Activated CD4-positive, alpha-beta memory T cell treated with anti-CD3 and anti-CD28 coated beads for 36 hours (primary cell): ENCODE data around the gene ENTPD8. TPM values are rescaled to one million over a fixed set of nuclear protein-coding genes. Genes with fewer than 3 reads are reported as not detected.

Source experiments
- CTCF ChIA-PET: fragments of 350-600 bp; sonication (Branson Sonifier 250); formaldehyde crosslinking; loops from one replicate; lab custom pipeline; 2021; ENCODE audit warnings: antibody characterized with exemption, inconsistent platforms; lab: Charles Lee
- POLR2A ChIA-PET: fragments of 350-600 bp; sonication (Branson Sonifier 250); formaldehyde crosslinking; loops from one replicate; lab custom pipeline; 2021; ENCODE audit warnings: antibody characterized with exemption; lab: Charles Lee
- DNase-seq: peaks from one replicate; pipeline ENCODE4 v3.0.0-alpha.2; 2020
- H3K27ac Mint-ChIP-seq: one replicate; pipeline ENCODE4 v1.8.0; 2021; ENCODE audit warnings: mixed read lengths
- H3K27me3 Mint-ChIP-seq: one replicate; pipeline ENCODE4 v1.8.0; 2021; ENCODE audit warnings: mixed read lengths
- H3K36me3 Mint-ChIP-seq: one replicate; pipeline ENCODE4 v1.8.0; 2021; ENCODE audit warnings: mixed read lengths
- H3K4me1 Mint-ChIP-seq: one replicate; pipeline ENCODE4 v1.8.0; 2021; ENCODE audit warnings: low read depth, mixed read lengths
- H3K4me3 Mint-ChIP-seq: one replicate; pipeline ENCODE4 v1.8.0; 2021; ENCODE audit warnings: mild to moderate bottlenecking, mixed read lengths
- H3K9me3 Mint-ChIP-seq: one replicate; pipeline ENCODE4 v1.8.0; 2021; ENCODE audit warnings: mixed read lengths
- intact Hi-C: fragments of 100-400 bp; cut with micrococcal nuclease; formaldehyde crosslinking; loops from one replicate; pipeline ENCODE4 v1.15.1; 2023
- total RNA-seq, 2 experiments: library from RNA; stranded (reverse); gene quantifications; one replicate each; pipeline ENCODE4 v1.2.3, GENCODE V29; 2021

Gene ENTPD8
- total RNA-seq, 2 experiments from 2014 or later, result not detected

DNA sequence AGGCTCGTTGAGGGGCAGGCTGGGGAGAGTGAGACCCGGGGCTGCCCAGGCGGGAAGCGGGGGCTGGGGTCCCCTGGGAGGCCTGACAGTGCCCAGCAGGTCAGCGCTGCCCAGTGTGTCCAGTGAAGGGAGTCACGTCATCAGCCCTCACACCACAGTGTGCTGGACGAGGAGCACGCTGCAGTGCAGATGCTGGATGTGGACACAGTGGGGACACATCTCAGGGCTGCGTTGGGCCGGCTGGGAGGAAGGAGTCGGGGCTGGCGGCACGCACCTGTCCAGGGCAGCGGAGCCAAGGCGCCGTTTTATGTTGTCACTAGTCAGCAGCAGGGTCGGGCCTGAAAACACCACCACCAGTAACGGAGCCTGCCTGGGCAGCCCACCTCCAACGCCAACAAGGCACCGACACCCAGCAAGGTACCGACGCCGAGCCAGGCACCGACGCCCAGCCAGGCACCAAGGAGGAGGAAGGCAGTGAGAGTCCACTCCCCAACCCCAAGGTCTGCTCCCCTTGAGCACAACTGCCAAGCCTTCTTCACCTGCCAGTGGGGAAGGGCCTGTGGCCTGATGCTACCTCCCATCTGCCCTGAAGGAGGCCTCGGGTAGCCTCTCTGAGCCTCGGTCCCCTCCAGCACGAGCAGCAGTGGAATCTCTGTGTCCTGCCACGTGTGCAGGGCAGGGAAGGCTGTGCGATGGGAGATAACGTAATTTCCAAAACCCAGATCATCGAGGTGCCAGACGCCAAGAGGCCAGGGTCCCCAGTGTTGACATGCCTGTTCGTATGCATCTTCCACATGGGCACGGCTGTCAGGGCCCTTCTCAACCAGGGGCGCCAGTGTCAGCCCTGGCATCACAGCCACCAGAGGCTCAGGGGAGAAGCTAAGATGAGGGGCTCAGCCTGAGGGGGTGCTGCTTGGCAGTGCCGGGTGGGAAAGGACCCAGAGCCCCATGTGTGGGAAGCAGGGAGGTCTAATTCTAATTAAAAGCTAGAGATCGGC lies 39.8 kb upstream of the ENTPD8 start:
- no peak for DNase-seq
- H3K27ac Mint-ChIP-seq, result no peak overlapping the region
- H3K4me1 Mint-ChIP-seq, result no peaks in the 10 kb centered on the region
- H3K27me3 Mint-ChIP-seq, result no peaks in the 10 kb centered on the region
- H3K4me3 Mint-ChIP-seq, result no peak overlapping the region
- POLR2A ChIA-PET, result no interaction called here
- H3K36me3 Mint-ChIP-seq, result peaks cover 2% of the 10 kb centered on the region
- CTCF ChIA-PET, result no interaction called here
- intact Hi-C loops, result no loop called here
- H3K9me3 Mint-ChIP-seq, result peaks cover 3% of the 10 kb centered on the region

DNA sequence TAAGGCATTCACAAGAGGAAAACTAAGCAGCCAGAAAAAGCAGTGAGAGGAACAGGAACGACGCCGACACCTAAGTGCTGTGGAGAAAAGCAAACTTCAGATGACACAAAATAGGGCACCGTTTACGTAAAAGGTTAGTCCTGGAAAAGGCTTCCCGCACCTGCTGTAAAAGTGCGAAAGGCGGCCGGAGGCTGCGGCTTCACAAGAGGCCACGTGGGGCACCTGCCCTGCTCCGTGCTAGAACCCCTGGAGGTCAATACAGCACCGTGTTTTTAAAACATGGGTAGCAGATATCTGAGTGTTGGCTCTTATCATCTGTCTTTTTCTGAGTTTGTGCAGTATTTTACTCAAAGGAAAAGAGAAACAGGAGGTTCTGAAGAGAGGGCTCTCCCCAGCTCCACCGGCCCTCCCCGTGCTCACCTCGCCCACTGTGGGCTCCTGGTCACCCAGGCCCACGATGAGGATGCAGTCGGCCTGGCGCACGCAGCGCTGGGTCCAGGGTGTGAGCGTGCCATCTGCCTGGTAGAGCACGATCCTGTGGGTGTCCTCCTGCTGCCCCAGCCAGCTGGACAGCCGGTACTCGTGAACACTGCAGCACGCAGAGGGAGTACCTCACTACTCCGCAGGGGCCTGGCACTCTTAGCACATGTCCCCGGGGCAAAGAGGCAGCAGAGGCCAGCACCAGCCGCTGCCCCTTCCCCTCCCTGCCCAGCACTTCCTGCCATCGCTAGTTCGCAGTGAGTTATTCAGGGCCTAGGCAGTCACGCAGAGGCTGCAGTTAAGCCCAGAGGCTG lies 38.9 kb upstream of the ENTPD8 start:
- Mint-ChIP-seq H3K36me3 (peaks cover 6% of the 10 kb centered on the region), H3K4me1 (no peaks in the 10 kb centered on the region), H3K27me3 (no peaks in the 10 kb centered on the region), H3K9me3 (peaks cover 8% of the 10 kb centered on the region), H3K4me3 (no peak overlapping the region), H3K27ac (no peak overlapping the region)
- ChIA-PET CTCF (no interaction called here), POLR2A (no interaction called here)
- intact Hi-C loops, result no loop called here
- no peak for DNase-seq

DNA sequence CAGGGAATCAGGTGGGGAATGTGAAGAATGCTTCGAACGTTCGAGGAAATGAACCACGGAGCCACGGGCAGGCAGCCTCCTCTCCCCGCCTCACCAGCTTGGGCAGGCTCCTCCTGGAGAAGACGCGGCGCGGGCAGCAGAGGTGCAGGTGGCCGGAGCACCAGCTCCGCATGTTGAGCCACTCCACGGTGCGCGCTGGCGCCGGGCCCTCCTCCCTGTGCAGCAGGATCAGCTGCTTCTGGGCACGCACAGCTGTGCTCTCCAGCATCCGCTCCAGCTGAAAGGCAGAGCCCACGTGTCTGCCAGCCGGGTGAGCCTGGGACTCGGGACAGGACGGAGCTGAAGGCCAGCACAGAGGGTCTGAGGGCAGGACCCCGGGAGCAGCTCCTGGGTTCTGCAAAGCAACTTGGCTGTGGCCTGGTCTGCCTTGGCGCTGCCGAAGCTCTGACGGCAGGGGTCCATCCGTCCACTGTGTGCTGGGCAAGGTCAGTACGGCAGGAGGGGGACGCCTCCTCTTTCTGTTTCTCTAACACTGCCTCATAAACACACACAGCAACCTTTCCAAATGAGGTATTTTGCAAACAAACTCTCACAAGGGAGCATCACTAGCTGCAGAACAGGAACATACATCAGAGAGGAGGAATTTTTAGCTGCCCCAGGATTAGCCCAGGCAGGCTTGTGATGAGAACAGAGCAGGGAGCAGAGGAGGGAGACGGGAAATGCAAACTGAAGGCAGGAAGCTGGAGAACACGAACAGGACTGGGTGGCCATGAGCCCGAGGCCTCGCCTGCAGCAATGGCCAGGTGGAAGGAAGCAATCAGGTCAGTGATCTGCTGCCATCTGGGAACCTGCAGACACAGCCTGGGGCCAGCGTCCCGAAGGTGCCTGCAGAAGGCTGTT lies 38.1 kb upstream of the ENTPD8 start:
- DNase-seq, result no peak
- Mint-ChIP-seq H3K4me1 (no peaks in the 10 kb centered on the region), H3K27ac (no peak overlapping the region), H3K36me3 (peaks cover 10% of the 10 kb centered on the region), H3K9me3 (peaks cover 12% of the 10 kb centered on the region), H3K27me3 (no peaks in the 10 kb centered on the region), H3K4me3 (no peak overlapping the region)
- CTCF ChIA-PET, result no interaction called here
- intact Hi-C loops, result no loop called here
- POLR2A ChIA-PET, result no interaction called here

DNA sequence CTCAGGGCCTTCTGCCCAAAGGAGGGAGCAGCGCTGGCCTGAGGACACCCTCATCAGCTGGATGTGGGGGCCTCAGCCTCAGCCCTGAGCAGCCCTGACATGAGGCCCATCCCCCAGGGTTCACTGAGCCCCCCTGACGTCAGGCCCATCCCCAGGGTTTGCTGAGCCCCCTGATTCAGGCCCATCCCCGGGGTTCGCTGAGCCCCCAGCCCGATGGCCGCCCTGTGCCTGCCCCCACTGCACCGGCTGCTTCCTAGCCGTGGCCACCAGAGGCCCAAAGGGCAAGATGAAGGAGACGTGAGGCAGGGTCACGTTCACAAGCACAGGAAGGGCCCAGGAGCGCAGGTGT lies 37.4 kb upstream of the ENTPD8 start:
- no peaks in the 10 kb centered on the region for H3K27me3 Mint-ChIP-seq
- POLR2A ChIA-PET, result no interaction called here
- H3K36me3 Mint-ChIP-seq, result peaks cover 12% of the 10 kb centered on the region
- CTCF ChIA-PET, result no interaction called here
- H3K4me1 Mint-ChIP-seq, result no peaks in the 10 kb centered on the region
- H3K27ac Mint-ChIP-seq, result no peak overlapping the region
- H3K9me3 Mint-ChIP-seq, result peaks cover 14% of the 10 kb centered on the region
- H3K4me3 Mint-ChIP-seq, result no peak overlapping the region
- intact Hi-C loops, result no loop called here
- DNase-seq, result no peak

DNA sequence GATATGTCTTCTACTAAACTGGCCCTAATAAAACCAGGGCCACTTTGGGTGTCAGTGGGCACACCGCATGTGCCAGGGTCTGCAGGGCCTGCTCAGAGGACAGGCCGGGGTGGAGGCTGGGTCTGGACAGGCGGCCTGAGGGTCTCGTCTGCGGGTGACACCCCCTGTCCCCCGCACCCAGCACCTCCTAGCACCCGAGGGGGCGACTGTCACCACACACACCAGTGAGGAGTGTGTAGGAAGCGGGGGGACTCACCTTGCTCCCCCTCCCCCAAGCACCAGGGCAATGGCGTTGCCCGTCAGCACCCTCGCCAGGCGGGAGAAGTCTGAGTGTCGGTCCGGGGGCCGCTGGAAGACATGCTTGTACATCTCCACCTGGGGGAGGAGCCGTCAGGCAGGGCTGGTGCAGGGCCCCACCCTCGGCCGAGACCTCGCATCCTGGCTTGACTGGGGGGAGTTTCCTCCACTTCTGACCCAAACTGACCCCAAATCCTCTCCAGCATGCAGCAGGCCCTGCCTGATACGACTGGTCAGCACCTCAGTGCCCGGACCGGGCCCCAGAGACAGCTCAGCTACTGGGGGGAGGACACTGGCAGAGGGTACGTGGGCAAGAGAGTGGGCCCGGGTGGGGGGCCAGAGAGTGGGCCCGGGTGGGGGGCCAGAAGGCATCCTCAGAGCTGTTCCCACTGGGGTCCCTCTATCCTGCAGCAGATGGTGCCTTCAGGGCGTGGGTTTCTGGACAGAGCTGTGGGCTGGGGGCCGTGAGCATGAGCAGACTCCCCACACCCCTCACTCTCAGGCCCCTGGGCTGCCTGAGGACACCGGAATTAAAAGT lies 36.8 kb upstream of the ENTPD8 start:
- no peaks in the 10 kb centered on the region for H3K4me1 Mint-ChIP-seq
- no peak overlapping the region for H3K4me3 Mint-ChIP-seq
- H3K27me3 Mint-ChIP-seq, result no peaks in the 10 kb centered on the region
- ChIA-PET CTCF (no interaction called here), POLR2A (no interaction called here)
- H3K36me3 Mint-ChIP-seq, result peaks cover 14% of the 10 kb centered on the region
- H3K27ac Mint-ChIP-seq, result no peak overlapping the region
- intact Hi-C loops, result no loop called here
- H3K9me3 Mint-ChIP-seq, result peaks cover 20% of the 10 kb centered on the region
- DNase-seq, result no peak

DNA sequence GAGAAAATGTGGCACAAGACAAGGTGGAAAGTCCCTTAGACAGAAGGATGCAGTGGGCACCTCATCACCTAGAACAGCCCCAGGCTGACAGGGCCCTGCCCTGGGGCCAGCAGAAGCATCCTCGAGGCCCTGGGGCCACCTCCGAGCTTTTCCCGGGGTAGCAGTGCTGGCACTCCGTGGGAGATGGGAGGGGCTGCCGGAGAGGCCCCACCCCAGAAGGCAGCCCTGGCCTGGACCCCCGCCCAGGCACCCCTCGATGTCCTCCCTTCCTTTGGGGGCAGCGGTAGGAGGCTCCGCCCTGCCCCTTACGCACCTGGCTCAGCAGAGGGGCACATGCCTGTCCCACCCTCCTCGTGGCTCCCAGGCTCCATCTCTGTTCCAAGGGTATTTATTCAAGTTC lies 35.7 kb upstream of the ENTPD8 start:
- Mint-ChIP-seq H3K4me3 (no peak overlapping the region), H3K27me3 (no peaks in the 10 kb centered on the region), H3K36me3 (peaks cover 14% of the 10 kb centered on the region), H3K27ac (no peak overlapping the region), H3K4me1 (no peaks in the 10 kb centered on the region), H3K9me3 (peaks cover 23% of the 10 kb centered on the region)
- POLR2A ChIA-PET, result no interaction called here
- CTCF ChIA-PET, result no interaction called here
- DNase-seq, result no peak
- intact Hi-C loops, result no loop called here

DNA sequence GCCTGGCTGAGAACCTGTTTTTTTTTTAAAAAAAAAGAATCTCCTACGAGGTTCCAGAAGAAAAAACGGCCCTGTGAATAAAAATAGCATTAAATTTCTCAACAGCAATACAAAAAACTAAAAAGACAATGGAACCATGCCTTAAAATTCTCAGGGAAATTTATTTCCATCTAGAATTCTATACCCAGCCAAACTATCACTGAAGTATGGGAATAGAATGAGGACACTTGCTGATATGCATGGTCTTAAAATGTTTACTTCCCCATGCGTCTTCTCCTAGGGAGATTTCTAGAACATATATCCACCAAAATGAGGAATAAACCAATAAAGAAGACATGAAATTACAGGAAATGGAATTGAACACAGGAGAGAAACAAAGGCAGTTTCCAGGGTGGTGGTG lies 34.5 kb upstream of the ENTPD8 start:
- Mint-ChIP-seq H3K9me3 (peaks cover 23% of the 10 kb centered on the region), H3K27ac (no peak overlapping the region), H3K4me1 (peaks cover 2% of the 10 kb centered on the region), H3K36me3 (peaks cover 14% of the 10 kb centered on the region), H3K4me3 (no peak overlapping the region), H3K27me3 (no peaks in the 10 kb centered on the region)
- CTCF ChIA-PET, result no interaction called here
- no peak for DNase-seq
- intact Hi-C loops, result no loop called here
- POLR2A ChIA-PET, result no interaction called here

DNA sequence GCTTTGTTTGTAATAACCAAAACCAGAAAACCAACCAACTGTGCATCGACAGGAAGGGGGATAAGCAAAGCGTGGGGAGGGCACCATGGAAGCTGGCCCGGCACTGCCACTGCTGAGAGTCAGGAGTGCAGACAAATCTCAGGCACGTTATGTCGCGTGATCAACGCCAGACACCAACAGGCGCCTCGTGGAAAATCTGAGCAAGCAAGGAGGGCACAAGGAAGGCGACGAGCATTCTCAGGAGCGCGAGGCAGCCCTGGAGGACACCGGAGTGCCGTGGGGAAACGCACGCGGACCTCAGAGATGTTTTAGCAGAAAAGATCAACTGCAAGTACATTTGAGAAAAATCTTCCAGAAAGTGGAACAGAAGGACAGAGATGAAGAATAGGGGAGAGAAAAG lies 33.1 kb upstream of the ENTPD8 start:
- H3K27me3 Mint-ChIP-seq, result no peaks in the 10 kb centered on the region
- H3K4me1 Mint-ChIP-seq, result peaks cover 5% of the 10 kb centered on the region
- peaks cover 14% of the 10 kb centered on the region for H3K36me3 Mint-ChIP-seq
- intact Hi-C loops, result no loop called here
- H3K27ac Mint-ChIP-seq, result no peak overlapping the region
- POLR2A ChIA-PET, result no interaction called here
- CTCF ChIA-PET, result no interaction called here
- H3K9me3 Mint-ChIP-seq, result peaks cover 23% of the 10 kb centered on the region
- no peak overlapping the region for H3K4me3 Mint-ChIP-seq
- DNase-seq, result no peak

DNA sequence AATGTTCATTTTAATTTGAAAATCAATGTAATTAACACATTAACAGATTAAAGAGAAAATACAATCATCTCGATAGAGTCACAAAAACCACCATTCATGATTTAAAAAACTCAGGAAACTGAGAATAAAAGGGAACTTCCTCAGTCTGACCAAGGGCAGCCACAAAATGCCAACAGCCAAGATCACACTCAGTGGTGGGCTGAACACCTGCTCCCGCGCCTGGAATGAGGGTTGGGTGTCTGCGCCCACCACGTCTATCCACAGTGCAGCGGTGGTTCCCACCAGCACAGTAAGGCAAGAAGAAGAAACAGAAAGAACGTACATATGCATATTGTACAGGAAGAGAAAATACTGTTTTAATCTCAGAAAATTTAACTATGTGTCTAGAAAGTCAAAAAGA lies 29.6 kb upstream of the ENTPD8 start:
- DNase-seq, result no peak
- Mint-ChIP-seq H3K36me3 (peaks cover 10% of the 10 kb centered on the region), H3K4me1 (peaks cover 5% of the 10 kb centered on the region), H3K9me3 (peaks cover 19% of the 10 kb centered on the region), H3K27ac (no peak overlapping the region), H3K27me3 (no peaks in the 10 kb centered on the region), H3K4me3 (no peak overlapping the region)
- CTCF ChIA-PET, result no interaction called here
- POLR2A ChIA-PET, result no interaction called here
- intact Hi-C loops, result no loop called here

DNA sequence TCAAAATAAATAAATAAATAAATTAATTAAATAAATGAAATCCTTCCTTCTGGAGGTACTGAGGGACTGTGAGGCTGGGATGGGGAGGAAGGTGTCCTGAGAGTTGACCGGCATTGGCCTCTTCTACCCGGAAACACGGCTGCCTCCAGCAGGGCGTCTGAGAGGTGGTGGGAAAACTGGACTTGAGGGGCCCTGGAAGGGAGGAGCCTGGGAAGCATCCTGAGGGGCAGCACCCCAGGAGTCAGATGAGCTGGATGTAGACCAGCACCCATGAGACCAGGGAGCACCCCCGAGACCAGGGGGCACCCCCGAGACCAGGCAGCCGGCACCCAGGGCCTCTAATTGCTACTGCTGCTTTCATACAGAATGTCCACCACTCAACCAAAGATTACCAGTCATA lies 26.7 kb upstream of the ENTPD8 start:
- H3K36me3 Mint-ChIP-seq, result no peaks in the 10 kb centered on the region
- H3K9me3 Mint-ChIP-seq, result peaks cover 2% of the 10 kb centered on the region
- intact Hi-C loops, result no loop called here
- H3K27me3 Mint-ChIP-seq, result no peaks in the 10 kb centered on the region
- peaks cover 5% of the 10 kb centered on the region for H3K4me1 Mint-ChIP-seq
- DNase-seq, result no peak
- H3K4me3 Mint-ChIP-seq, result no peak overlapping the region
- CTCF ChIA-PET, result no interaction called here
- H3K27ac Mint-ChIP-seq, result no peak overlapping the region
- POLR2A ChIA-PET, result no interaction called here

DNA sequence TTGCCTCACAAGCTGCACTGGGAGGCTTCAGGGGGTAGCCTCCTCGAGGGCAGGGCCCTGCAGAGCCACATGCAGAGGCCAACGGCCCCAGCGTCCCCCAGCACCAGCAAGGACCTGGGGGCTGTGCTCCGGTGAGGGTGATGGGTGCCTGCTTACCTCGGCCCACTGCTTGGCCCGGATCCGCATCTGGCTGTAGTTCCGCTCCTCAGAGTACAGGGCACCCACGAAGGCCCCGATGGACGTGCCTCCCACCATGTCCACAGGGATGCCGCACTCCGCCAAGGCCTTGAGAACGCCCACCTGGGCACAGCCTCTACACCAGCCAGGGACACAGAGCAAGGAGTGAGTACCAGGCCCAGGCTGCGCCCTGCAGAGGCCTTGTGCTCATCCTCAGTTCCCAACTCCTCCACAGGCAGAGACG lies 26.0 kb upstream of the ENTPD8 start:
- Mint-ChIP-seq H3K27me3 (no peaks in the 10 kb centered on the region), H3K9me3 (no peaks in the 10 kb centered on the region), H3K36me3 (no peaks in the 10 kb centered on the region), H3K27ac (no peak overlapping the region), H3K4me1 (peaks cover 5% of the 10 kb centered on the region), H3K4me3 (no peak overlapping the region)
- CTCF ChIA-PET, result no interaction called here
- POLR2A ChIA-PET, result no interaction called here
- DNase-seq, result no peak
- intact Hi-C loops, result no loop called here
